Pons (tissue), 1 donor: ENCODE data around the gene RFPL3.
"Not testable (repeated sequence)": the region's sequence is repeated elsewhere in the genome, so short reads cannot be mapped to it uniquely, and the experiment has no call there.

ENCODE experiments used
- DNase-seq: peaks from one replicate; pipeline ENCODE4 v3.0.0-alpha.2; 2016; ENCODE audit warnings: low spot score

Gene RFPL3

GRCh38 chr22:32357567-32357966, at the start of gene RFPL3:
RFPL3 (plus strand) TSS chr22:32357867; CDS start chr22:32358072, 205 bp downstream.
- not testable (repeated sequence) for DNase-seq

- DNase-seq, result no peak
These were observed 49.5 kb upstream of the RFPL3 start for GRCh38 chr22:32308191-32308590.

GRCh38 chr22:32308934-32309333, 48.7 kb upstream of the RFPL3 start:
- DNase-seq, result no peak

- no peak for DNase-seq
These were observed 47.9 kb upstream of the RFPL3 start for GRCh38 chr22:32309585-32310251.

GRCh38 chr22:32310777-32311176, 46.9 kb upstream of the RFPL3 start:
- no peak for DNase-seq

GRCh38 chr22:32311551-32312071, 46.1 kb upstream of the RFPL3 start:
- no peak for DNase-seq

- DNase-seq, result no peak
These were observed 44.9 kb upstream of the RFPL3 start for GRCh38 chr22:32312748-32313147.

GRCh38 chr22:32313532-32313931, 44.1 kb upstream of the RFPL3 start:
- DNase-seq, result no peak

GRCh38 chr22:32317524-32317923, 40.1 kb upstream of the RFPL3 start:
- DNase-seq, result no peak

- DNase-seq, result no peak
These were observed 39.3 kb upstream of the RFPL3 start for GRCh38 chr22:32318361-32318760.

GRCh38 chr22:32319861-32320406, 37.7 kb upstream of the RFPL3 start:
- DNase-seq, result no peak

GRCh38 chr22:32322986-32323385, 34.7 kb upstream of the RFPL3 start:
- no peak for DNase-seq

- no peak for DNase-seq
These were observed 34.0 kb upstream of the RFPL3 start for GRCh38 chr22:32323513-32324164.

GRCh38 chr22:32324505-32325415, 32.9 kb upstream of the RFPL3 start:
- no peak for DNase-seq

GRCh38 chr22:32325416-32325801, 32.3 kb upstream of the RFPL3 start:
- no peak for DNase-seq

GRCh38 chr22:32325811-32326237, 31.8 kb upstream of the RFPL3 start:
- DNase-seq, result no peak

- no peak for DNase-seq
These were observed 31.0 kb upstream of the RFPL3 start for GRCh38 chr22:32326647-32327046.

GRCh38 chr22:32327066-32327465, 30.6 kb upstream of the RFPL3 start:
- no peak for DNase-seq

GRCh38 chr22:32327596-32328171, 30.0 kb upstream of the RFPL3 start:
- no peak for DNase-seq

- no peak for DNase-seq
These were observed 29.1 kb upstream of the RFPL3 start for GRCh38 chr22:32328306-32329201.

- no peak for DNase-seq
These were observed 28.4 kb upstream of the RFPL3 start for GRCh38 chr22:32329202-32329645.
